ENCODE measurements around the gene TRIO. TPM values are rescaled to one million over a fixed set of nuclear protein-coding genes. Genes with fewer than 3 reads are reported as not detected.

The TRIO gene
- polyA plus RNA-seq, 1 donor (not counting 4 experiments of a cell fraction or from before 2014, with no cell fraction given), result 57.2 TPM

- Histone ChIP-seq H3K27ac (ENCODE audit: control insufficient read depth, insufficient read depth, low read length) (no peak overlapping the region), H4K20me1 (ENCODE audit: control insufficient read depth, extremely low read depth, insufficient read depth, low read length) (peaks cover 22% of the 10 kb centered on the region)
Measured at GRCh38 chr5:14171046-14171445, 27.9 kb downstream of the TRIO start.

GRCh38 chr5:14171621-14172020, 28.5 kb downstream of the TRIO start:
- no peak overlapping the region for H3K27ac ChIP-seq (ENCODE audit: control insufficient read depth, insufficient read depth, low read length)
- no peak overlapping the region for H2AFZ ChIP-seq (ENCODE audit: control insufficient read depth, low read length)
- no peak for TF ChIP-seq EZH2 (IDR thresholded peaks at IDR 0.05; ENCODE audit: low read length)
- no peak for TF ChIP-seq CTCF (optimal IDR thresholded peaks at IDR 0.05 in 1 of 3, IDR thresholded peaks at IDR 0.05 in 1 of 3, conservative IDR thresholded peaks at IDR 0.05 in 1 of 3; ENCODE audit: extremely low read depth in 1 of 3, insufficient read depth in 2 of 3, low read length in 3 of 3)
- H3K9me3 ChIP-seq (ENCODE audit: control insufficient read depth, low read depth, low read length), result no peaks in the 10 kb centered on the region
- FAIRE-seq (no peak), DNase-seq (ENCODE audit: low read depth, low spot score) (no peak)
- H3K27me3 ChIP-seq (ENCODE audit: control insufficient read depth, extremely low read depth, insufficient read depth, low read length), result no peaks in the 10 kb centered on the region
- peaks cover 99% of the 10 kb centered on the region for H3K79me2 ChIP-seq (ENCODE audit: control insufficient read depth, insufficient read depth, low read length)
- no peak overlapping the region for H3K4me3 ChIP-seq (ENCODE audit: control insufficient read depth in 2 of 3, extremely low read depth in 1 of 3, insufficient read depth in 2 of 3, low read depth in 1 of 3, low read length in 3 of 3)
- no peaks in the 10 kb centered on the region for H3K9me1 ChIP-seq (ENCODE audit: control insufficient read depth, extremely low read depth, insufficient read depth, low read length)
- dilution Hi-C loops (cut with MboI; ENCODE audit: extremely low pct_ligation_motif_present, low sequenced_read_pairs), result no loop called here
- peaks cover 22% of the 10 kb centered on the region for H4K20me1 ChIP-seq (ENCODE audit: control insufficient read depth, extremely low read depth, insufficient read depth, low read length)
- H3K36me3 ChIP-seq (ENCODE audit: control insufficient read depth in 2 of 2, extremely low read depth in 1 of 2, insufficient read depth in 2 of 2, low read length in 2 of 2), result no peaks in the 10 kb centered on the region
- no peak overlapping the region for H3K9ac ChIP-seq (ENCODE audit: control insufficient read depth, extremely low read depth, insufficient read depth, low read length)
- H3K4me2 ChIP-seq (ENCODE audit: control insufficient read depth, extremely low read depth, insufficient read depth, low read depth, low read length), result no peak overlapping the region
- peaks cover 52% of the 10 kb centered on the region for H3K4me1 ChIP-seq (ENCODE audit: control insufficient read depth, extremely low read depth, insufficient read depth, low read length)

More at GRCh38 chr5:14171046-14171445, 27.9 kb downstream of the TRIO start:
- no peak for TF ChIP-seq EZH2 (IDR thresholded peaks at IDR 0.05; ENCODE audit: low read length)
- TF ChIP-seq CTCF (optimal IDR thresholded peaks at IDR 0.05 in 1 of 3, IDR thresholded peaks at IDR 0.05 in 1 of 3, conservative IDR thresholded peaks at IDR 0.05 in 1 of 3; ENCODE audit: extremely low read depth in 1 of 3, insufficient read depth in 2 of 3, low read length in 3 of 3), result no peak
- no peak for DNase-seq (ENCODE audit: low read depth, low spot score)
- H3K9ac ChIP-seq (ENCODE audit: control insufficient read depth, extremely low read depth, insufficient read depth, low read length), result no peak overlapping the region
- FAIRE-seq, result no peak
- no peaks in the 10 kb centered on the region for H3K9me3 ChIP-seq (ENCODE audit: control insufficient read depth, low read depth, low read length)
- H3K36me3 ChIP-seq (ENCODE audit: control insufficient read depth in 2 of 2, extremely low read depth in 1 of 2, insufficient read depth in 2 of 2, low read length in 2 of 2), result no peaks in the 10 kb centered on the region
- H3K27me3 ChIP-seq (ENCODE audit: control insufficient read depth, extremely low read depth, insufficient read depth, low read length), result no peaks in the 10 kb centered on the region
- H3K9me1 ChIP-seq (ENCODE audit: control insufficient read depth, extremely low read depth, insufficient read depth, low read length), result no peaks in the 10 kb centered on the region
- no peak overlapping the region for H3K4me2 ChIP-seq (ENCODE audit: control insufficient read depth, extremely low read depth, insufficient read depth, low read depth, low read length)
- dilution Hi-C loops (cut with MboI; ENCODE audit: extremely low pct_ligation_motif_present, low sequenced_read_pairs), result no loop called here
- peaks cover 56% of the 10 kb centered on the region for H3K4me1 ChIP-seq (ENCODE audit: control insufficient read depth, extremely low read depth, insufficient read depth, low read length)
- peaks cover 100% of the 10 kb centered on the region for H3K79me2 ChIP-seq (ENCODE audit: control insufficient read depth, insufficient read depth, low read length)
- no peak overlapping the region for H3K4me3 ChIP-seq (ENCODE audit: control insufficient read depth in 2 of 3, extremely low read depth in 1 of 3, insufficient read depth in 2 of 3, low read depth in 1 of 3, low read length in 3 of 3)
- H2AFZ ChIP-seq (ENCODE audit: control insufficient read depth, low read length), result no peak overlapping the region

Measured in keratinocyte (primary cell).